Measurements from ENCODE around the gene IFI16.
"Not testable (repeated sequence)": the region's sequence is repeated elsewhere in the genome, so short reads cannot be mapped to it uniquely, and the experiment has no call there.

IFI16 gene

DNA sequence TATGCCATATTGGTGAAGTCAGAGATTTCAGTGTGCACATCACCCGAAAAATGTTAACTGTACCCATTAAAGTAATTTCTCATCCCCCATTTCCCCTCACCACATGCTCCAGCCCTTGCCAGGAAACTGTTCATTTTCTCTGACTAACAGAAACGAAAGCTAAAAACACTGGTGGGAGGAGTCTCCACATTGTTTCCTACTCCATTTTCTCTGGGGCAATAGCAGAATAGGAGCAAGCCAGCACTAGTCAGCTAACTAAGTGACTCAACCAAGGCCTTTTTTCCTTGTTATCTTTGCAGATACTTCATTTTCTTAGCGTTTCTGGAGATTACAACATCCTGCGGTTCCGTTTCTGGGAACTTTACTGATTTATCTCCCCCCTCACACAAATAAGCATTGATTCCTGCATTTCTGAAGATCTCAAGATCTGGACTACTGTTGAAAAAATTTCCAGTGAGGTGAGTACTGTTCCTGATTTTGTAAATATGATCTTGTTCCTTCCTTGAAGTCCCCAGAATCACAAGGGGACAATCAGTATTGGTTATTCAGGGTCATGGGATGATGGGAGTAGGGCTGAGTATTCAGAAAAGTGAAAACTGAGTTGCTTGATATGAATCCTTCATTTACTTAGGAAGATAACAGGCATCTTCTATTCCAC, at the start of gene IFI16:
Gene IFI16 (plus strand): TSS at position 204 of the 658 bp plus-strand sequence. CDS start 4,774 bp downstream, outside the sequence.
- DNase-seq: peak; percentile 67

DNA sequence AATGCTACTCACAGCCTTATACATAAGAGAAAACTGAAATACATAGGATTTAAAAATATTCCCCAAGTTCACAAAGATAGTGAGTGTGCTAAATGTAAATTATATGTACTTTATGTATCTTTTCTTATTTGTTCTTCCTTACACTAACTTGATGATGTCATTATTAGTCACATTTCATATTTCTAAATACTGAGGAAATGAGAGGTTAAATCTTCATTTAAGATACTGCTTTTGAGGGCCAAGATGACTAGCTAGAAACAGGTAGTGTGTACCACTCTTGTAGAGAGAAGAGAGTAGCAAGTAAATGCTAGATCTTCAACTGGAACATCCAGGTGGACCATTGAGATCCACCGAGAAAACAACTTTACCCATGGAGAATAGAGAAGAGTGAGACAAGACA, 48.5 kb upstream of the IFI16 start:
- DNase-seq: no peak

DNA sequence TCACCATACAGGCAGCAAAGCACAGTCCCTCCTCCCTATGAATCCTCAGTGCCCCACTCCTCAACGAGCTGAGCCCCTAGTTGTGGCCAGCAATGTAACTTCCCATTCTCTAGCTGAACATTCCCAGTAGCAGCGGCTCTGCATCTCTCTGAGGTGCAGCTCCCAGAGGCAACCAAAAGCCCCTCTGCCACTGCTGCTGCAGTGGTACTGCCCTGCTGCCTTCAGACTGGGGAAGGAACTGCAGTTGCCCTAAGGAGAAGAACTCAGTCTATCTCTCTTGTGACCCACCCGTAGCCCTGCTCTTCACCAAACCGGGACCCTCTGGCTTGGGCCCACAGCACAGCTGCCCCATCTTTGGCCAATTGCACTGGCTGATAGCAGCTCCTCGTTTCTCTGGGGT, 46.7 kb upstream of the IFI16 start:
- no peak for DNase-seq

DNA sequence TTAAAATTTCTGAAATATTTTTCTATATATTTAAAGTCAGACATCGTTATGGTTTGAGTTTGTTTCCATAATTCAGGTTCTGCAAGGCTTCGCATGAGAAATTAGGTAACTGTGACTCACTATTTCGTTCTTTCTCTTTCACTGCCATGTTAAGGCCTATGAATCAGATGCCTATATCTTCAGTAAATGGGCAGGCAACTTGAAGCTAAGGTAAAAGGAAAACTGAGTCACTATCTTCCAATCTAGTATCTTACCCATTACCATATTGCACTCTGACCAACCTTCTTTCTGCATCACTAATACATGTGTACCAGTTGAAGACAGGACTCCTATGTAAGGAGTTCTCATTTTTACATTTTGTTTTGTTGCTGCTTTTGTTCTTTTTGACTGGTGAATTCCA, 40.5 kb upstream of the IFI16 start:
- no peak for DNase-seq

DNA sequence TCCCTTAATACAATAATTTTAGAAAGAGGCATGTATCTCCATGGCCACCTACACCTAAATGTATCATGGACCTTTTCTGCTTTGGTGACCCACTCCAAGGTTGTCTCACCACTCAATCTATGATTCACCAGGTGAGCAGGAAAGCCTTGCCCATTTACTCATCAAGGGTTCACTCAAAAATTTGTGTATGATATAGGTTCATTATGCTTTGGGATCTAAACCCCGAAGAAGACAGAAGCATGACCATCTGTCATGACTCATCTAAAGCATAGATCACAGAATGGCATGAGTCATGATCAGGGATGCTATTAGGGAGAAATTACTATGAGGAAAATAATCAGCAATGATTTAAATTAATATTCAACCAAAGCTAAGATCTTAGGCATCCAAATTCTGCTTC, 39.9 kb upstream of the IFI16 start:
- peak; percentile 11 for DNase-seq

DNA sequence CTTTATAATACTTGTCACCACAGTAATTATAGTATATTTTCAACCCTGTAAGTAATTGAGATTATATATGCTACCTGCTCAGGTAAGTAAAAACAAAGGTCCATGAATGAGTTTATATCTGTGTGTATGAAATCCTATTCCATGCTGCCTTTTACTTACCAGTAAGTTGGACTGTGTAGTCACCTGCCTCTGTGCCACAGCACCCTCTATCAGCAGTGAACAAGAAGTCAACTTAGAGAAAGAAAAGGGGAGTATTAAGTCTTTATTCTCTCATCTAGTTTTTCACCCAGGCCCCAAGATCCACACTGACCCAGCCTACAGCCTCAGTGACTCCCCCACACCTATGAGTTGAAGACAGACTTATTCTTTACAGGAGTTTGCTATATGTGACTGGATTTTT, 36.9 kb upstream of the IFI16 start:
- DNase-seq: peak; percentile 18

DNA sequence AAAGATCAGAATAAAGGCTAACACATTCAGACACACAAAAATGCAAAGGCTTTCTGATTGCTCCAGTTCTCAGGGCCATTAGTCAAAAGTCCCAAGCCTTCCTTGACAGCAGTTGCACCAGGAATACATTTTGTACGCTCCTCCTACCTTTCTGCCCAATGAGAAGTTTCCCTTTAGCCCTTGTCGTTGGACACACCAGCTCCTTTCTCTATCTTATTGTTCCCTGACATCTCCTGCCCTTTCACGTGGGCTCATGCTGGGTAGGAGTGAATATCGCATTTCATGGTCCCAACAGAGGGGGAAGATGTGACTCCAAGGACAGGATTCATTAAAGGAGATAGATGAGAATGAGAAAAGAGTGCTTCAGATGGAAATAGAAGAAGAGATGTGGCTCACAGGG, 33.5 kb upstream of the IFI16 start:
- no peak for DNase-seq

DNA sequence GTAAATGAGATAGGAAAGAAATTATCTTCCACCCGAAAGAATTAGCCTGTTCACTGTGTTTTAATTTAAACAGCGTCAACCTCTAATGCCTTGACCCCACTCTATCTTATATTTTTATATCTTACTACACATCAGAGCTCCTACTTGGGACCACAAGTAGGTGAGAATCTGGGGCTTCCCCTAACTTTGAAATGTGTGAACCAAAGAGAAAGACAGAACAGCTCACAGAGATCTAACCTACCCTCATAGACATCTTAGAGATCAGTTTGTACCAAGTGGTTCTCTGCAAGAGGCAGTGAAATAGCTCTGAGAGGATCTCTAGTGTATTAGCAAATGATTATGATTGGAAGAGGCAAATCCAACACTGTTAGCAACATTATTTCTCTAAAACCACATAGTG, 31.0 kb upstream of the IFI16 start:
- no peak for DNase-seq

DNA sequence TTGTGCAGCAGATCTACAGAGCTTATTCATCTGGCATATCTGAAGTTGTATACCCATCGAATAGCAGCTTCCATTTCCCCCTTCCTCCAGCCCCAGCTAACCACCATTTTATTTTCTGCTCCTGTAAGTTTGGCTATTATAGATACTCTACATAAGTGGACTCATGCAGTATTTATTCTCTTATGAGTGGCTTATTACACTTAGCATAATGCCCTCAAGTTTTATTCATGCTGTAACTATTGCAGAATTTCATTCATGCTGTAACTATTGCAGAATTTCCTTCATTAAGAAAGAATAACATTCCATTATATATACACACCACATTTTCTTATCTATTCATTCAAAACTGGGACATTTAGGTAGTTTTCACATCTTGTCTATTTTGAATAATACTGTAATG, 30.5 kb upstream of the IFI16 start:
- DNase-seq: no peak

DNA sequence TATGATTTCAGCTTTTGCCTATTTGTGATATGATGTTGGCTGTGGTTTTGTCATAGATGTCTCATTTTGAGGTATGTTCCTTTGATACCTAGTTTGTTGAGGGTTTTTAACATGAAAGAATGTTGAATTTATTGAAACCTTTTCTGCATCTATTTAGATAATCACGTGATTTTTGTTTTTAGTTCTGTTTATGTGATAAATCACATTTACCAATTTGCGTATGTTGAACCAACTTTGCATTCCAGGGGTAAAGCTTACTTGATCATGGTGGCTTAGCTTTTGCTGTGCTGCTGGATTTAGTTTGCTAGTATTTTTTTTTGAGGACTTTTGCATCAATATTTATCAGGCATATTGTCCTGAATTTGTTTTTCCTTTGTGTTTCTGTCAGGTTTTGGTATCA, 26.5 kb upstream of the IFI16 start:
- DNase-seq: no peak

DNA sequence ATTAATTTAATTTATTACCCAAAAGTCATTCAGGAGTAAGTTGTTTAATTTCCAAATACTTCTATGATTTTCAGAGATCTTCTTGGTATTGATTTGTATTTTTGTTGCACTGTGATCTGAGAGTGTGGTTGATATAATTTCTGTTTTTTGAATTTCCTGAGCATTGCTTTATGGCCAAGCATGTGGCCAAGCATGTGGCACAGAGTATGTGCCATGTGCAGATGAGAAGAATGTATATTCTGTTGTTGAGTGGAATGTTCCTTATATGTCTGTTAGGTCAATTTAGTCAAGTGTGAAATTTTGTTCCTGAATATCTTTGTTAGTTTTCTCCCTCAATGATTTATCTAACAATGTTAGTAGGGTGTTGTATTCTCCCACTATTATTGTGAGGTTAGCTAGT, 25.3 kb upstream of the IFI16 start:
- no peak for DNase-seq

DNA sequence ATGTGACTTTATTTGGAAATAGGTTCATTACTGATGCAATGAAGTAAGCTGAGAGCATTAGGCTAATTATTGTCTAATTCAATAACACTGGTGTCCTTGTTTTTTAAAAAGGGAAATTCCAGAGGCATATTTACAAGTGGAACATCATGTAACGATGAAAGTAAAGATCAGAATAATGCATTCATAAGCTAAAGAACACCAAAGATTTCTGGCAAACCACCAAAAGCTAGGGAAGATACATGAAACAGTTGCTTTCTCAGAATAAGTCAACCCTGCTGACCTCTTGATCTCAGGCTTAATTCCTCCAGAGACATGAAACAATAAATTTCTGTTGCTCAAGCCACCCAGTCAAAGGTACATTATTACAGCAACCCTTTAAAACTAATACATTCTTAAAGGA, 20.3 kb upstream of the IFI16 start:
- no peak for DNase-seq

DNA sequence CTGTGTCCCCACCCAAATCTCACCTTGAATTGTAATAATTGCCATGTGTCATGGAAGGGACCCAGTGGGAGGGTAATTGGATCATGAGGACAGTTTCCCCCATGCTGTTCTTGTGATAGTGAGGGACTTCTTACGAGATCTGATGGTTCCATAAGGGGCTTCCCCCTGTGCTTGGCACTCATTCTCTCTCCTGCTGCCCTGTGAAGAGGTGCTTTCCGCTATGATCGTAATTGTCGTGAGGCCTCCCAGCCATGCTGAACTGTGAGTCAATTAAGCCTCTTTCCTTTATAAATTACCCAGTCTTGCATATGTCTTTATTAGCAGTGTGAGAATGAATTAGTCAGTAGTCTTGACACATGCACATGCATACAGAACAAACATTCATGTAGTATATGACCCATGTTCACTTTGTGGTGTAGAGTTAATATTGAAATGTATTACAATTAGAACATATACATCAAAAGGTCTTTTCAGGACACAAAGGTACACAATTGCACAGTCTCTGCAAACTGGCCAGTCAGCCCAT, 16.9 kb upstream of the IFI16 start:
- no peak for DNase-seq

DNA sequence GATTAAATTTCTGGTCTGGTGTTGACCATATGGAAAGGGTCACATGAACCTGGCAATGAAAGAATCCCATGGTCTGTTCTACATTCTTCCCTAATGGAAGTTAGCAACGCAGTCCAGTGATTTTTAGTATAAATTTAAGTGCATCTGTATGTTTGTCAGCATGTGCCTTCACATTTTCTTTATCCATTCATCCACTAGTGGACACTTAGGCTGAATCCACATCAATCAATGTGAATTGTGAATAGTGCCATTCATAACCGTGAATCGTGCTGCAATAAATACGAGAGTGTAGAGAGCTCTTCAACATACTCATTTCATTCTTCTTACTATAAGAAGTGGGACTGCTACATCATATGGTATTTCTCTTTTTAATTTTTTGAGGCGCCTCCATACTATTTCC, 12.7 kb upstream of the IFI16 start:
- no peak for DNase-seq

DNA sequence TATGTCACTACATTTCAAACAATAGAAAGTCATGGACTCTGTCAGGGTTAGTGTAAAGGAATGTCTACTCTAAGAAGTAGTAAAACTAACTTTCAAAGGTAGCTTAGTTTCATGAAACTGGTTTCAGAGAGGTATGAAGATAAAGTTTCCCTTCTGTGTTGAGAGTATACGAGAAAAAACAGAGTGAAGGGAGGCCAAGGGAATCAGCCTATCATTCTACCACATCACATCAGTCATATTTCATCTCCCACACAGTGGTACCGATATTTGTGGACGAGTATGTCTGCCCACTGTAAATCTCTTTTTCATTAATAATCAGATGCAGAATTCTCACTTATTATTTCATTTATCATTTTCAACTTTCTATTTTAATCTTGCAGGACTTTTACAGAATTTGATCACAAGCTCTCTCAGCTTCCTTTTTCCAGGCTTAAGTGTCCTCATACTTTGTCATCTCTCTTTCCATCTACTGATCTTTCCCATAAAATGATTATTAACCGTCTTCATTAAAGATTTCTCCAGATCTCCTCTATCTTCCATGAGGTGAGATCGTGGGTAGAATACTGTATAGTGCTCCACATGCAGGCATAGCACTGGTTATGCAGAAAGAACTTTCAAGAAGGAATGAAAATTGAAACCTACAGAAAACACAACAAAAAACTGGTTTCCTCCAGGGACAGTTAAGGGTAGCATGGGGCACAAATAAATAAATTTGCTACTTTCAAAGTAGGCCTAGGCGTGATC, 11.5 kb upstream of the IFI16 start:
- no peak for DNase-seq

DNA sequence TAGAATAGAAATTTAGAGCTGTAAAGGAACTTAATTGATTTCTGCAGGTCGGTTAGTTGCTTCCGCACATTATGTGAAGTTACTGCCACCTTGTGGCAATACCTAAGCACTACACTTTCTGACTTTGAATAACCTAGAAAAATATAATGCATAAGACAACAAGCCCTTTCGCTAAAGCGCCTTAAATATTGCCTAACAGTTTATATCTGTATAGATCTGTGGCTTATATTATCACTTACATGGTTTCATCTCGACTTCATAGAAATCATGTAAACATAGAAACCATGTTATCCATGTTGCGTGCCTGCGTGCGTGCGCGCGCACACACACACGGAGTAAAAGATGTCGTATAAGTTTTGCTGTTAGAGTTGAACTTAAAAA, 10.9 kb upstream of the IFI16 start:
- DNase-seq: peak; percentile 63

DNA sequence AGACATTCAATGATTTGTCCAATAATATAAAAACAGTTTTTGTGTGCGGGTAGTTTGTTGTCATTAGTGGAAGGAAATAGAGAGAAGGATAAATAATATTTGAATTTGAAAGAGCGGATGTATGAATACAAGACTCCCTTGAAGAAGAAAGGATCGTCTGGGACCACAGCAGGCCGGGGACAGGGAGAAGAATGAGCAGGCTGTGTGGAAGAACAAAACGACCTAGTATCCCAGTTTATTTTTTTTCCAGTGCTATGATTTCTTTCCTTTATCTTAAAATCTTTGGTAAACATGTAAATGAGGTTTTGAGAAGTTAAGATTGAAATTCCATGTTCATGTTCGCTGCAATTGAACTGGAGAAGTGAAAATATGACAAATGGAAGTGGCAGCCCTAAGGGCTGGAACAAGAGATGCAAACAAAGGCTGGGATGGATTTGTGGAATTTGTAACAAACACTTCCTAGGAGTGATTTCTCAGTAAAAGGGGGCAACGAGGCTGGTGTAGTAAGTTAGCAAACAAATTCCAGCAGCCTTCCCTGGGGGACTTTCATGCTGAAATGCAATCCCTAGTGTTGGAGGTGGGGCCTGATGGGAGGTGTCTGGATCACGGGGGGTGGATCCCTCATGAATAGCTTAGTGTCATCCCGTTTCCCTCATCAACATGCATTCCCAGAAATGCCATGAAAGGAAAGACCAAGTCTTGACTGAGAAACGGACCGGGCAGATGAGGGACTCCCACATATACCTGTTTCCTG, 10.2 kb upstream of the IFI16 start:
- DNase-seq: no peak

DNA sequence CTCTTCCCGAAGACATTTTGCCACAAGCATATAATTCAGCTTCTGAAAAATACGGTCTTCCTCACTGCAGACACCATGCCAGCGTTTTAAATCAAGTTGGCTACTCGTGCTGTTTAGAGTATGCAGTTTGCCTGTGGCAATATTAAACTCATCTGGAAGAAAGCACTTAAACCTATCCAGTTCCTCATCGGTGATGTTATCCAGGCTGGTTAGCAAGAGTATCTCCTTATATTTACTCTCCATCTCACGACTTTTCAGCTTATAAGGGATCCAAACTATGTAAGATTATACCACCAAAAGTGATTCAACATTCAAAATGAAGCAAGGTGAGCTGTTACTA, 9.7 kb upstream of the IFI16 start:
- DNase-seq: no peak

DNA sequence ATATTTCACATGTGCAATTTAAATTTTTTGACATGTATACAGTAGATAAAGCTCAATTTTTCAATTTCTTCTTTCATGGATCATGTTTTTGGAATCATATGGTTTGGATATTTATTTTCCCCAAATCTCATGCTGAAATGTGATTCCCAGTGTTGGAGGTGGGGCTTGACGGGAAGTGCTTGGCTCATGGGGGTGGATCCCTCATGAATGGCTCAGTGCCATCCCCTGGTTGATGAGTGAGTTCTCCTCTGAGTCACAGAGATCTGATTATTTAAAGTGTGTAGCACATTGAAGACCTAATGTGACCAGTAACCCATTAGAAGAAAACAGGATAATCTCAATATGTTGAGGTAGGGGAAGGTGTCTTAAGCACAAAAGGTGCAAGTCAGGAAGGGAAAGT, 9.1 kb upstream of the IFI16 start:
- no peak for DNase-seq

DNA sequence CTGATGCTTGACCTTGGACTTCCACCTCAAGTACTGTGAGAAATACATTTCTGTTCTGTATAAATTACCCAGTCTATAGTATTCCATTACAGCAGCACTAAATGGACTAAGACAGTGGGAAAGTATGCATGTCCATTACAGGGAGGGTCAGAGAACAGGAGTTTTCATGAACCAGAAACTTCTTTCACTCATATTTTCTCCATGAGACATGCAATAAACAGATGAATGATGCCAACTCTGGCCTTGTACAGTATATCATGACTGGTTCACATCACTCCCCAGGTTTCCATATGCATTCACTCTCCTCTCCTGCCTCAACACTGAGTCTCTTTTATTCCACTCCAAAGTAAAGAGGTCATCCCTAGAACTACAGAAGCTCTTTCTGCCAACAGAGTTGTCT, 4.5 kb upstream of the IFI16 start:
- no peak for DNase-seq

DNA sequence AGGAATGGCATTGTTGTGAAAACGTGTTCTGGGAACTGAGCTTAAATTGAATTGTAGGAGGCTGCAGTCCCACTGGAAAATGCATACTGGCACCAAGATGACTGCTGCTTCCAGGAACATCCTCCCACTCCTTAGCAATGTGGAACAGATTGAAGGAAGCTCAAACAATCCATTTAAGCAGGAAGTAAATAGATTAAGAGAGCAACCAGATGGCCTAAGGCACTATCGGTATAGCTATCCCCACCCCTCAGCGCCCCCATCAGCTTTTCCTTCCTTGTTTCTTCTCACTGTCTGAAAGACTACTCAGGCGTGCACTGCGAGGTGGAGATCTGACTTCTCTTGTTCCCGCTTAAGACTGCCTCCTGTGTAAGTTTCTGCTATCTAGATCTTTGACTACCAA, 4.0 kb upstream of the IFI16 start:
- no peak for DNase-seq

DNA sequence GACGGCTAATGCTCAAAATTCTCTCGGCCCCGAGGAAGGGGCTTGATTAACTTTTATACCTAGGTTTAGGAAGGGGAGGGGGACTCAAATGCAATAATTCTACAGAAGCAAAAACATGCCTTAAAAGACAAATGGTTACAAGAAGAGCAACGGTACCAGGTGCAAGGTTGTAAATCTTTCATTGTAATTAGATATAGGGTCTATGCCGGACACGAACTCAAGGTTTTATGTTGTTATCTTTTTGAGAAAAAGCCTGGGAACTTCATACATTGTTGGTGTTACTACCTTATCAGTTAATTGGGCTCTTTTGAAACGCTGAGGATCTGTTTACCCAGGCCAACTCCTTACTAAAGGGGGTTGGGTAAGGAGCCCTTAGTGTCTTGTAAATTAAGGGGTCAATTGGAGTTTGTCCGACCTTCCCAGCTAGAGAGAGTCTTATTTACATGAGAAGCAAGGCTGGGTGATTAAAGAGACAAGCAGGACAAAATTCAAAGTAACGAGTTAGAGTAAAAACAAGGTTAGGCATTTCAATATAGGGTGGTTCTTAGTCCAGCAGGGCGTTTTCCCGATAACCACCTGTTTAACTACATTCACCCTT, 3.4 kb upstream of the IFI16 start:
- DNase-seq: not testable (repeated sequence)

DNA sequence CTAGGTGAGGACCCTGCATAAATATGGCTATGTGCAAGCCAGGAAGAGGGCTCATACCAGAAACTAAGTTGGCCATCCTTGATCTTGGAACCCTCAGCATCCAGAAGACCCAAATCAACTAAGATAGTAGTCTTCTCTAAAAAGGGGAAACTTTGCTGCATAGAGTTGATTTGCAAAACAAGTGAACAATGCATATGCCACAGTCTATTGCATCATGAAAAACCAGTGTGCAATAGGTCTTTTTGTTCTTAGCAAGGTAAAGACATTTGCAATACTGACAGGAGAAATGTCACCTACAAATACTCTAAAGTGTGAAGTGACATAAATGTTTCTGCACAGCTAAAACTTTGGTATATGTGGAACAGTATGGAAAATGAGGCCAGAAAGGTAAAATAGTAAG, 2.0 kb upstream of the IFI16 start:
- DNase-seq: no peak

DNA sequence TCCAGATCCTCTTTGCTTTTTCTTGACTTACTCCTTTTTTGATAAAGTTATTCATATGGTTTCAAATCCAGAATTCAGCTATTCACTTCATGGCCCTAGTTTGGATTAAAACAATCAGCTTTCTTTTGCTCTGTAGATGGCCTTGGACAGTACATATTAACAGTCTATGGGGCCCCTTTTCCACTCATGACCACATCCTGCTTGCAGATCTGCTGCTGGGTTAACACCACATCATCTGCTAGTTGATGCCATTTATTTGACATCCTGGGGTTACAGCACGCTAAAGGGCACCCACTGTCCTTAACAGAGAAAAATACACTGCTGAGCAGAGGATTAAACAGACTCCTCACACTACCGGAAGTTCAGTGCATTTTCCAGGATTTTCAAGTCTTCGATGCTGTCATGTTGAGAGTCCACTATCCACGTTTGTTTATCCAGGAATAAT, 941 bp upstream of the IFI16 start:
- DNase-seq: peak; percentile 63
